HG03196 (cell line): ENCODE measurements around the gene LMX1B.
"Not testable (repeated sequence)": the region's sequence is repeated elsewhere in the genome, so short reads cannot be mapped to it uniquely, and the experiment has no call there.

Experiments
- ATAC-seq: cut with Tn5 transposase; IDR thresholded peaks from one replicate; pipeline ENCODE4 v1.9.1; 2021; ENCODE audit not compliant: unreplicated experiment

Gene LMX1B

DNA sequence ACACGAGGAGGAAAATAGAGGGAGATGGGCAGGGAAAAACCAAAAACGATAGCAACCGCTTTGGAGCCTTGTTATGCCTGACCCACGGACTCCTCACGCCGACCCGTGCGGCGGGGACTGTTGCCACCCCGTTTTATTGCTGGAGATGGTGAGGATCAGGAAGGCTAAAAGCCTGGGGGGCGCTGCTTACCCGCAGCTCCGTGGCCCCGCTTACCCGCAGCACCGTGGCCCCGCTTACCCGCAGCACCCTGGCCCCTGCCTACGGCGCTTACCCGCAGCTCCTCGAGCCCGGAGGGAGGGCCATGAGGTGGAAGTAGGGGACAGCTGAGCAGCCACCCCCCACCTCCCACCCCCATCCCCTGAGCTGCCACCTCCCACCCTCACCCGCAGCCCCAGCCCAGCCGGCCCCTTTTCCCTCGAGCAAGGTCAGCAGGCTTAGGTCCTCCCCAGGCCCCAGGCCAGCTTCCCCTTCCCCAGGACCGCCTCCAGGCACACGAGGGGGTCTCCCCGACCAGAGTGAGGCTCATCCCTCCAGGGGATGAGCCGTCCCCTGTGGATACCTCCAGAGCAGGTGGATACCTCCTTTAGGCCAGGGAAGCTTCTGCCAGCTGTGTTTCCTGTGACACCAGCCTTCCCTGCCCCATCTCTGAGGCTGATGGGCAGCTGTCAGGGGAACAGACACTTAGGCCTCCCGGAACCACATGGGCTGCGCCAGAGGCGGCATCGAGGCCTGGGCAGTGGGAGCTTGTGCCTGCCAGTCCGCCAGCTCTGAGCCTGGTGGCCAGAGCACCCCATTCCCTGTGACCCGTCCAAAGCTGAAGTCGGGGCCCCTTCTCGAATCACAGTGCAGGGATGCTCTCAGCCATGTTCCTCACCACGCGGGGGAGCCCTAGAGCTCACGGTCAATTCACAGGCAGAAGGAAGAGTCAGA lies 92.3 kb downstream of the LMX1B start:
- ATAC-seq: no peak

DNA sequence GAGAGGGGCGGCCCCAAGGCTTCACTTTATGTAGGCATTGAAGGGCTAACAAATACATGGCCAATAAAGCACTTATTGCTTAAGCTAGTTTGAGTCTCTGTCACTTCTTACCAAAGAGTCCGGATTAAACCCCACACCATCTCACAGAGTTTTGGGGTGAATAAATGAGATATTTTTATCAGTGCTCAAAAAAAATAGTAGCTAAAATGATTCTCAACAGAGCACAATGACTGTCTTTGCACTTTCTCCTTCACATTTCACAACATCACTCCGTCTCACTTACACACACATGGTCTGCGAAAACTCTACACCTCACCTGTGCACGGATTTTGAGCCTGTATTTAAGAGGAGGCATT lies 92.9 kb downstream of the LMX1B start:
- ATAC-seq: no peak

DNA sequence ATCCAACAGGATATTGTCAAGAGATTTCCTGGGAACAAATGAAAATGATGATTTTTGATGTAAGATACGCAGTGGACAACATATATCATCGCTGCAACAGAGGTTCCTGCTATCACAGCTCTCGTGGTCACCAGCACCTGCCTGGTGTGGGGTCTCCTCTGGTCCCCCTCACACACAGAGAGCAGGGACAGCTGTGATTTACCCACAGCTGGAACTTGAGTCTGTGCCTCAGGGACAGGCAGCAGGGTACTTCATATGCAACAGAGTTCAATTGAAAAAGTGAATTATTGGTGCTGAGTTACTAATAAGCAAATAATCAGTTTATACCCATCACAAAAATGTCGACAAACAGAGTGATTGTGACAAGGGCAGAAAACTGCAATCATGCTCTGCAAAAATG lies 93.4 kb downstream of the LMX1B start:
- no peak for ATAC-seq

GRCh38 chr9:126707712-126708111 lies 94.0 kb downstream of the LMX1B start:
- ATAC-seq: not testable (repeated sequence)

GRCh38 chr9:126708178-126708577 lies 94.5 kb downstream of the LMX1B start:
- no peak for ATAC-seq

GRCh38 chr9:126709241-126709640 lies 95.5 kb downstream of the LMX1B start:
- ATAC-seq: no peak

GRCh38 chr9:126715382-126715781 lies 101.7 kb downstream of the LMX1B start:
- no peak for ATAC-seq

DNA sequence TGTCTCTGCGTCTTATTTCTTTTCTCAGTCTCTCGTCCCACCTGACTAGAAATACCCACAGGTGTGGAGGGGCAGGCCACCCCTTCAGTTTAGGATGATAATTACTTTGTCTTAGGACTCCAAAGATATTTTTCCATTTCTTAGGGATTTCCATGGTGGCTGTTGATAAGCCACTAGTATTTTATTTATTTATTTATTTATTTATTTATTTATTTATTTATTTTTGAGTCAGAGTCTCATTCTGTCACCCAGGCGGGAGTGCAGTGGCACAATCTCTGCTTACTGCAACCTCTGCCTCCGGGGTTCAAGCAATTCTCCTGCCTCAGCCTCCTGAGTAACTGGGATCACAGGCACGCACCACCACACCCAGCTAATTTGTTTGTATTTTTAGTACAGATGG lies 103.7 kb downstream of the LMX1B start:
- not testable (repeated sequence) for ATAC-seq

- peak; percentile 42 for ATAC-seq
Observed at GRCh38 chr9:126719618-126720031, 105.9 kb downstream of the LMX1B start.

DNA sequence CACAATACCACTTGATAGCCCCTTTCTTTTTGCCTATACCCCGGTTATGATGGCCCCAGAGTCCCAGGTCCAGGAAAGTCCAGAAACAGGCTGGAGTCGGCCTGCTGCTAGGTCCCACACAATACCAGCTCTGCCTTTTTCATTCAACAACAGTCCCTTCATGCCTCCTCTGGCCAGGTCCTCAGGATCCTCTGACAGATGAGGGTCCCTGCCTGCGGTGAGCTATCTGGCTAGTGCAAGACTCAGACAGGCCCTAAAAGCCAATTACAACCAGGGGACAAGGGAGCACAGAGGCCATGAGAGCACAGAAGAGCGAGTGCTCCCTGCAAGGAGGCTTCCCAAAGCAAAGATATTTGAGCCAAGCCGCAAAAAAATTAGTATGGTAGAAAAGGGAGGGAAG lies 106.3 kb downstream of the LMX1B start:
- no peak for ATAC-seq

DNA sequence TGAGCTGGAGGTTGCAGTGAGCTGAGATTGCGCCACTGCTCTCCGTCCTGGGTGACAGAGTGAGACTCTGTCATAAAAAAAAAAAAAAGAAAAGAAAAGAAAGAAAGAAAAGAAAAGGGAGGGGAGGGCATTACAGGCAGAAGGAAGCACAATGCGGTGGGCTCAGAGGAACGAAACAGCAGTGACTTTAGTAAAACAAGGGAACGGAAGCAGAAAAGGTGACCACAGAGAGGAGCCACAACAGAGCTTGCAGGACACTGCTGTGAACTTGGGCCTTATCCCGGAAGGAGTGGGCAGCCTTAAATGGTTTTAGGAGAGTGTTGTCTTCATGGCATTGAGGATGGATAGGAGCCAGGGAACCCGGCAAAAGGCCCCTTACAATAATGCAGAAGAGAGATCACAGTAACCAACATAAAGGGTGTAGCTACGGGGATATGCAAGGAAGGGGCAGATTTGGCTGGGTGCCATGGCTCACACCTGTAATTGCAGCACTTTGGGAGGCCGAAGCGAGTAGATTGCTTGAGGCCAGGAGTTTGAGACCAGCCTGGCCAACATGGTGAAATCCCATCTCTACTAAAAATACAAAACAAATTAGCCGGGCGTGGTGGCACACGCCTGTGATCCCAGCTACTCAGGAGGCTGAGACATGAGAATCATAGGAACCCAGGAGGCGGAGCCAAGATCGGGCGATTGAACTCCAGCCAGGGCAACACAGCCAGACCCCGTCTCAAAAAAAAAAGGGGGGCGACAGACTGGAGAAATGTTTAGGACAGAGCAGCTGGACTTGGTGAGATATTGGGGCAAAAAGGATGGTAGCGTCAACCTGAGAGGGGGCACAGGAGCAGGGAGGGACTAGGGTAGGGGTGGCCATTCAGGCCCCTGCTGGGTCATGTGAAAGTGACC lies 107.2 kb downstream of the LMX1B start:
- no peak for ATAC-seq

DNA sequence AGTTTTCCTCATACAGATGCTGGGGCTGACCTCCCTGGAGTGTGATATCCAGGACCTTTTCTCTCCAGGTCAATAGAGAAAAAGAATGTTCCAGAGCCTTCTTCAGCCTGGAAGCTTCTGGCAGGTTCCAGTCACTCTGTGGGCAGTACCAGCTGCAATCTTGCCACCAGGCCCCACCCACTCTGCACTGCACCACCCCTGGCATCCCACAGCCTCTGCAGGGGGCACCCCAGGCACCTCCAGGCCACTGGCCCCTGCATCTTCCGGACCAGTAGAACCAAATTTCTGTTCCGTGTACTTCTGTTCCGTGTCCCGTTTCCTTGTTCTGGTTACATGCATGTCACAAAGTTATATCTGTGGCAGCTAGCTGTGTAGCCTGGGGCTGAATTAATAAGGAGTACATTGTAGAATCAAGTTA lies 107.8 kb downstream of the LMX1B start:
- no peak for ATAC-seq

DNA sequence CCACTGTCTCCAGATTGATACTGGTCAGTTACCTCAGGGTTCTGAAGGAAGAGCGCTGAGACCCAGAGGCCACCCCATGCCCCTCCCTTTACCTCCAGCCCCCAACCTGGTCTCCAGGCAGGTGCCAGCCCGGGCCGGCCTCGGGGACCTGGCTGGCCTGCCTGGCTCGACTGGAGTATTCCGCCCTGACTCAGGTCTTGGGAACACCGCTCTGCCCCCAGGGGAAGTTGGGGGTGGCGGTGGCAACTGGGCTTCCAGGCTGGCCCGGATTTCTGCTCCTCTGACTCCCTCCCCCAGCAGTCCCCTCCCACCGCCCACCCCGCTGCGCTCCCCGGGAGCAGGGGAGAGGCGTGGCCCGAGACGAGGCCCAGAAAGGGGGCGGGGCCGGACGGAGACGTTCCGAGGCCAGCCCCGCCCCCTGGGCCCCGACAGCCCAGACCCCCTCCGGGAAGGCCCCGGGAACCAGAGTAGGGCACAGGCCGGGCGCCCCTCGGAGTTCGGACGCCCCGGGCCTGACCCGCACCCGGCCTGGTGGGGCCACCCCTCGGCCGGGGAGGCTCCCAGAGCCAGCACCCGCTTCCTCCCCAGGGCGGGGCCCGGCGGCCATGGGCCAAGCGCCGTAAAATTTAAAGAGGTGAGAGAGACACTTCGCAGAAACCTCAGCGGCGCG lies 108.7 kb downstream of the LMX1B start:
- peak; percentile 78 for ATAC-seq

- ATAC-seq: peak; percentile 35
Observed at GRCh38 chr9:126722922-126723806, 109.4 kb downstream of the LMX1B start.

DNA sequence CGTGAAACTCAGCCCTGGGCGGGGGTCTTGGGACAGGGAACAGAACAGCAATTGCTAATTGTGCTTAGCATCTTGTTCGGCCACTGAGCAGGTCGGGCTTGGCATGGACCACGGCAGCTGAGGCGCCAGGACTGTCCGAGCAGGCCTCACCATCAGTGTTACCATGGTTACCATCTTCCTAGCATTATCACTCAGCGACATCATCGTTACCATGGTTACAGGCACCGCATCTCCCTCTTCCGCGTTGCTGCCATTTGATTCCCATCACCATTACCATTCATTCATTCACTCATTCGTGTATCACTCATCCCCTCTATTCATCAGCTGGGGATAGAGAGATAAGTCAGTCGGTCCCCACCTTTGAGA lies 110.1 kb downstream of the LMX1B start:
- no peak for ATAC-seq

- no peak for ATAC-seq
Observed at GRCh38 chr9:126724226-126724625, 110.5 kb downstream of the LMX1B start.

GRCh38 chr9:126725485-126725884 lies 111.8 kb downstream of the LMX1B start:
- not testable (repeated sequence) for ATAC-seq

DNA sequence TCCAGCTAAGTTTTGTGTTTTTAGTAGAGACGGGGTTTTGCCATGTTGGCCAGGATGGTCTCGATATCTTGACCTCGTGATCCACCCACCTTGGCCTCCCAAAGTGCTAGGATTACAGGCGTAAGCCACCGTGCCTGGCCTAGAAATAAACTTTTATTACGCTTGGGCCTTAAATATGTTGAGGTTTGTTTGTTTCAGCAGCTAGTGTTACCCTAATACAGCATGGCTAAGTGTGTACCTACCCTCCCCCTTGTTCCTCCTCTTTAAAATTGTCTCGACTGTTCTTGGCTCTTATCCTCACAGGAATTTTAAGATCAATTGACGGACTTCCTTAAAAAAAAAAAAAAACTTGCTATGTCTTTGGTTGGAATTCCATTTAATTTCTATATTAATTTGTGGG lies 114.5 kb downstream of the LMX1B start:
- ATAC-seq: not testable (repeated sequence)

- not testable (repeated sequence) for ATAC-seq
Observed at GRCh38 chr9:126730592-126730991, 116.9 kb downstream of the LMX1B start.

DNA sequence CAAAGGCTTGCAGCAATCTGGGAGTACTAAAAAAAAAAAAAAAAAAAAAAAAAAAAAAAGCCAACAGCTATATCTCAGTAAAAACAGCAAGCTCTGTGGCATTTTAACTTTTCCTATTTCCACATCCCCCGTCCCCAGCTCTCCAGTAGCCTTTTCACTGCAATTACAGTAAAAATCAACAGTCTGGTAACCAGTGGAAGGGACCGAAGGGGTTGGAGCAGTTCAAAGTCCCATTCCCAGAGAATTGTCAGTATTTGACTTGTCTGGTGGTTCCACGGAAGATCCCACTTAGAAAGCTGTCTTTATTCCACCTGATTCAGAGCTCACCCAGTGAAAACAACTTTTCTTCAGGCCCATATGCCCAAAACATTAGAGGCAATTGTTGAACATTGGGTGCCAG lies 119.3 kb downstream of the LMX1B start:
- ATAC-seq: no peak
